ENCODE data around the gene CD86. TPM values are rescaled to one million over a fixed set of nuclear protein-coding genes. Genes with fewer than 3 reads are reported as not detected.

Gene CD86
- total RNA-seq, 2 donors from 2014 or later = 6.0 to 18.0 TPM

GRCh38 chr3:122169911-122170310 lies 114.7 kb downstream of the CD86 start:
- Histone ChIP-seq H3K27me3 (replicated peaks; ENCODE audit: insufficient read depth) (no peaks in the 10 kb centered on the region), H3K4me3 (no peak overlapping the region), H3K27ac (no peak overlapping the region), H3K36me3 (no peaks in the 10 kb centered on the region), H3K9me3 (peaks cover 5% of the 10 kb centered on the region), H3K4me1 (ENCODE audit: control insufficient read depth in 1 of 2, low read depth in 2 of 2) (no peaks in the 10 kb centered on the region)
- ATAC-seq (ENCODE audit: insufficient number of reproducible peaks, low FRiP score, low read depth) (no peak), DNase-seq (ENCODE audit: low spot score) (no peak)
- TF ChIP-seq CTCF (IDR thresholded peaks at IDR 0.05) = no peak

Other genes with a start within 250 kb of the CD86 start
- 10 to 100 TPM; 19.3 to 28.4 TPM for gene IQCB1, start 220.3 kb upstream of the CD86 start, total RNA-seq
- gene EAF2, start 220.2 kb upstream of the CD86 start, total RNA-seq = 1 to 10 TPM; 3.7 to 5.1 TPM
- 1 to 10 TPM; 4.7 to 5.1 TPM for gene SLC15A2, start 161.0 kb upstream of the CD86 start, total RNA-seq
- gene ILDR1, start 33.1 kb upstream of the CD86 start, total RNA-seq = not detected
- gene CASR, start 128.3 kb downstream of the CD86 start, total RNA-seq = not detected